Omental fat pad (tissue), 4 donors: ENCODE results near the gene HIRA. TPM values are rescaled to one million over a fixed set of nuclear protein-coding genes. Genes with fewer than 3 reads are reported as not detected.

Source experiments
- ATAC-seq: fragments of 150-250 bp; one replicate; pipeline ENCODE4 v1.9.1; 2016; ENCODE audit warnings: mild to moderate bottlenecking, moderate library complexity; ENCODE audit not compliant: low FRiP score
- DNase-seq: peaks from one replicate; pipeline ENCODE4 v3.0.0-alpha.2; 2019; ENCODE audit warnings: low spot score
- total RNA-seq, 4 donors: library from RNA; depleted of rRNA; stranded (reverse); fragments of >200 nt; gene quantifications; one replicate each; pipeline ENCODE4 v1.1.0, GENCODE V29; 2016
- TF ChIP-seq, protein P1 (sequence below), 3 donors: fragments of 450-650 bp; IDR thresholded peaks; one replicate each; pipeline ENCODE4 v1.5.1; 2016 to 2017; ENCODE audit warnings: antibody characterized with exemption in 3 of 3, mild to moderate bottlenecking in 3 of 3, moderate library complexity in 2 of 3

Gene HIRA
- total RNA-seq, 4 donors from 2014 or later: 20.8 to 32.7 (median 22.6) TPM

DNA sequence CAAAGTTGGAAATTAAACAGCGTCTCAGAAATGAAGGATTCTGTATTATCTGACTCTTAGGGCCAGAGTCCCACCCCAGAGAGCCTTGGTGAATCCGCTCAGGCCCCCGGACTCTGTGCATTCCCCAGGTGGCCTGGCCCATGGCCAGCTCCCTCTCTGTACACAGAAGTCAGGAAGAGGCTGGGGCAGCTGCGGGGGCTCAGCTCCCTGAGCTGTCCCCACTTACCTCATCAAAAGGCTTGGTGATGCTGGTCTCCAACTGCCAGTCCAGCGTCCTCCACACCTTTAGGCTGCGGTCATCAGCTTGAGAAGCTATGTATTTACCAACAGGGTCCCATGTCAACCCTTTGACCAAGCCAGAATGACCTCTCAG is 35.0 kb downstream of the HIRA start:
- no peak for DNase-seq
- ATAC-seq: no peak
- TF ChIP-seq, protein P1, sequence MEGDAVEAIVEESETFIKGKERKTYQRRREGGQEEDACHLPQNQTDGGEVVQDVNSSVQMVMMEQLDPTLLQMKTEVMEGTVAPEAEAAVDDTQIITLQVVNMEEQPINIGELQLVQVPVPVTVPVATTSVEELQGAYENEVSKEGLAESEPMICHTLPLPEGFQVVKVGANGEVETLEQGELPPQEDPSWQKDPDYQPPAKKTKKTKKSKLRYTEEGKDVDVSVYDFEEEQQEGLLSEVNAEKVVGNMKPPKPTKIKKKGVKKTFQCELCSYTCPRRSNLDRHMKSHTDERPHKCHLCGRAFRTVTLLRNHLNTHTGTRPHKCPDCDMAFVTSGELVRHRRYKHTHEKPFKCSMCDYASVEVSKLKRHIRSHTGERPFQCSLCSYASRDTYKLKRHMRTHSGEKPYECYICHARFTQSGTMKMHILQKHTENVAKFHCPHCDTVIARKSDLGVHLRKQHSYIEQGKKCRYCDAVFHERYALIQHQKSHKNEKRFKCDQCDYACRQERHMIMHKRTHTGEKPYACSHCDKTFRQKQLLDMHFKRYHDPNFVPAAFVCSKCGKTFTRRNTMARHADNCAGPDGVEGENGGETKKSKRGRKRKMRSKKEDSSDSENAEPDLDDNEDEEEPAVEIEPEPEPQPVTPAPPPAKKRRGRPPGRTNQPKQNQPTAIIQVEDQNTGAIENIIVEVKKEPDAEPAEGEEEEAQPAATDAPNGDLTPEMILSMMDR (IDR thresholded peaks at IDR 0.05): no peak

DNA sequence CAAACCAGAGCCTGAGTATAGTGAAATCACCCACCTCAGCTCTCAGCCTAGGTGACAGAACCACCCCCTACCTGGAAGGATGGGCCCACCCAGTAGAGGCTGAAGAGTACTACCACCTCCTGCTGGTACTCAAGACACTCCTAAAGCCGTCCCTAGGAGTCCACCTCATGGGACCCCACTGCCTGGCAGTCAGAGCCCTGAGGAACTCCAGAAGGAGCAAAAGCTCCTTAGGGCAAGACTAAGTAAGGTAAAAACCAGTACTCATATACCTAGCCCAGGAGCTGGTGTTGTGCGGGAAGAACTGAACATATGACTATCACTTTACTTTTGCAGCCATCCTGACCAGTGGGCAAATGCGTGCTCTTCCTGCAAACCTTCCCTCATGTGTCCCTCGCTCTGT is 36.3 kb downstream of the HIRA start:
- ATAC-seq (no peak), DNase-seq (no peak)
- TF ChIP-seq, protein P1 (IDR thresholded peaks at IDR 0.05): no peak

DNA sequence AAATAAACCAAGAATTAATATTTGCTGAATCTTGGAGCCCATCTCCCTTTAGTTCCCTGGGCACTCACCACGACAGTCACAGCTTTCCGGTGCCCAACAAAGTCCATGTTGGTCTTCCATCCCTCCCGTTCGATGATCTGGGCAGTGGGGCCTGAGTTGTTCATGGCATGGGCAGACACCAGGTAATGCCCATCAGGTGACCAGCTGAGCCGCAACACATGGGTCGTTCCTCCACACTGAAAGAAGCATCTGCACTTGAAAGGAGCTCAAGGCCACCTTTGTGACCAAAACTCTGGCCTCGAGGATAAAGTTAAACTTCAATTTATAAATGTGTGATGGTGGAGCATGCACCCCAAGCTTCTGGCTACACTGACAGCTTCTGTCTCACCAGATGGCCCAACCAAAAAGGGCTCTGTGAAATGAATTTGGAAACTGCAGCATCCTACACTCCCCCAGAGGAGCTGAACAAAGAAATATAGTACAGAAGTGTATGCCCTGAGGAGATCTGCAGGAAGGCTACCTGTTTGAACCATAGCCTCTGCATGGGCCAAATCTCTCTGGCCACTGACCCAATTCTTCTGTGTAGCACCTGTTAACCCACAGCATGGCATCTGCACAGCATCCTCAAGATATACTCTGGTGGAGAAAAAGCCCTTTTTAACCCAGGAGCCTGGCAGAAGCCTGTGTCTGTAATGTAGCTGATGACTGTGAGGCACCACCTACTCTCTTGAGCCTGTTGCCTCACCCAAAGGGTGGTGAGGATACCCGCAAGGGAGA is 37.1 kb downstream of the HIRA start:
- TF ChIP-seq, protein P1 (IDR thresholded peaks at IDR 0.05): no peak
- ATAC-seq: no peak
- no peak for DNase-seq

DNA sequence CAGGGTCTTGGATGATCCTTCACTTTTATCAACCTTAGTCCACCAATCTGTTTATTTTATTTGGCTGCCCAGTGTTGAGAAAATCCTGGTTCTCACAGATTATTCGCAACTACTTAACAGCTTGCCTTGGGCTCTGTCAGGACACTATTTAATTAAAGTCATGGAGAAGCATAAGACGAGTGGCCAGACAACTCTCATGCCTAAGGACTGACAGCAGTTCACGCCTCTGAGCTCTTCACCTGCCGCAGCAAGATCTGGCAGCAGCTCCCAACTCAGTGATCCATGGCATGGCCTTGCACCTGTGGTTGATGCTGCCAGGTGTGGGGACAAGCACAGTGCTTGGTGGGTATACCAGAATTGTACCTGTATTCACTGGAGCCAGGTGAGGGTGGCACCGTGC is 37.8 kb downstream of the HIRA start:
- ATAC-seq (no peak), DNase-seq (no peak)
- TF ChIP-seq, protein P1 (IDR thresholded peaks at IDR 0.05): no peak

DNA sequence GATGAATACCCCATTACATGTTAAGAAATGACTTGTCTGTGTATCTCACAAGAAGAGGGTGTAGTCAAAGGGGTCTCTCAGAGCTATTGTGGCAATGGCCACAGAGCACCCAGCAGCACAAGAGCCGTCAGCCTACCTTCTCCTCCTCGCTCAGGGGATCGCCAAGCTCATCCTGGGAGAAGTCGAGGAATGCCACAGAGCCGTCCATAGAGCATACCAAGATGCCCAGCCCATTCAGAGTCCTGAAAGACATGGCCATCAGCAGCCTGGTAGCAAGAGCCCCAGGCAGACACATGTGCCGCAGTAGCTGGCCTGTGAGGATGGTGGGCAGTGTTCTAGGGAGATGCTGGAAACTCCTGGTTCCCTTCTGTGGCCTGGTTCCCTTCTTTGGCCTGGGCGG is 44.0 kb downstream of the HIRA start:
- DNase-seq: no peak
- no peak for ATAC-seq
- TF ChIP-seq, protein P1 (IDR thresholded peaks at IDR 0.05): no peak

DNA sequence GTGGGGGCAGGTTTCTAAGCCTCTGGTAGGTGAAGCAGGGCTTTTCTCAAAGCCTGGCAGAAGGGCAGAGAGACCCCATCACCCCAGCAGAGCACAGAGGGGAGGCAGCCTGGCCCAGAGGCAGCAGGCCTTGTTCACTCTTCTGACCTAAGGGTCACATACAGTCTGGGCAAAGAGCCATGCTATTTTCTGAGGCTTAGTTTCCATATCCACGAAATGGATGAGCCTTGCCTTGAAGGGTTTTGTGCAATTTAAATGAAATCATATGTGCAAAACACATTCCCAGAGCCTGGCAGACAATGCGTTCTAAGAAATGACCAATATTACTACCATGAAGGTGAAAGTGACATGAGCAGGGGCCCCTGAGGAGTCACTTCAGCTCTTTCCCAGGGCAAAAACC is 44.5 kb downstream of the HIRA start:
- no peak for ATAC-seq
- TF ChIP-seq, protein P1 (IDR thresholded peaks at IDR 0.05): no peak
- no peak for DNase-seq

DNA sequence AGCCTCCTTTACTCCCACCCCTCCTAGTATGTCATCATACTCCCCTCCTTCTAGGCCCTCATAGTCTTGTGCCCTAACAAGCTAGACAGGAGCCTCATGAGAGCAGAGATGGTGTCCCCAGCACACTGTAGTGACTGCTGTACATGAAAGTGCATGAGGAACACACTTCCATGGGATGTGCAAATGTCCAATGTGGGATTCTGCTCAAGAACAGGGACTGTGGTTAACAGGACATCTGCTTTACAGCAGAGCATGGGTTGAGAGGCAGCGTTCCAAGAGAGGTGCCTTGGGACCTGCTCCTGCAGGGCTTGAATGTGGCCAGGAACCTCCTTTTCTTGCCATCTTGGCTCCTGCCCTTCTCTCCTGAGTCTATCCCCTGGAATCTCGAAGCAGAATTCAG is 45.3 kb downstream of the HIRA start:
- TF ChIP-seq, protein P1 (IDR thresholded peaks at IDR 0.05): no peak
- DNase-seq: no peak
- no peak for ATAC-seq
